Heart right ventricle (tissue), 16 donors: ENCODE results near the gene TNFRSF18. TPM values are rescaled to one million over a fixed set of nuclear protein-coding genes. Genes with fewer than 3 reads are reported as not detected.

Experiments used
- ATAC-seq, 8 donors: fragments of 200-7000 bp; cut with Tn5 transposase; one replicate each; pipeline ENCODE4 v1.9.1; 2020; ENCODE audit warnings: mild to moderate bottlenecking in 8 of 8, moderate library complexity in 8 of 8, moderate number of reproducible peaks in 1 of 8
- DNase-seq, 2 donors: peaks; one replicate each; pipeline ENCODE4 v3.0.0-alpha.2; 2020
- H3K27ac ChIP-seq, 10 donors: fragments of 200-600 bp; sonication (generic) in 2 of 10; one replicate each; pipeline versions ENCODE4 v1.5.0 to v1.8.0; 2020 to 2022; ENCODE audit warnings: mild to moderate bottlenecking in 3 of 10
- H3K27me3 ChIP-seq, 7 donors: fragments of 200-600 bp; one replicate each; pipeline ENCODE4 v1.8.0; 2021 to 2022; ENCODE audit warnings: mild to moderate bottlenecking in 2 of 7
- H3K36me3 ChIP-seq, 9 donors: fragments of 200-600 bp; sonication (generic) in 1 of 9; one replicate each; pipeline versions ENCODE4 v1.5.0 to v1.8.0; 2020 to 2022; ENCODE audit warnings: mild to moderate bottlenecking in 2 of 9
- H3K4me1 ChIP-seq, 9 donors: fragments of 200-600 bp; sonication (generic) in 1 of 9; one replicate each; pipeline versions ENCODE4 v1.5.0 to v1.8.0; 2020 to 2022; ENCODE audit warnings: mild to moderate bottlenecking in 4 of 9
- H3K4me3 ChIP-seq, 10 donors: fragments of 200-600 bp; sonication (generic) in 2 of 10; one replicate each; pipeline versions ENCODE4 v1.5.0 to v1.8.0; 2020 to 2022; ENCODE audit warnings: mild to moderate bottlenecking in 7 of 10, moderate library complexity in 2 of 10
- H3K9me3 ChIP-seq, 11 donors: fragments of 200-600 bp in 10 of 11; sonication (generic) in 2 of 11; one replicate each; pipeline versions ENCODE4 v1.5.0 to v1.8.0; 2013 to 2022; ENCODE audit warnings: mild to moderate bottlenecking in 2 of 11, control low read depth in 1 of 11, moderate library complexity in 1 of 11
- WGBS, 2 donors: extraction: QIAGEN DNeasy Blood & Tissue Kit; methylation state at CpG; one replicate each; pipeline ENCODE4 v1.1.7; 2013; ENCODE audit warnings: inconsistent platforms in 1 of 2; 5-methylcytosine and 5-hydroxymethylcytosine counted together
- intact Hi-C, 10 donors: fragments of 100-400 bp; cut with DNase I; formaldehyde crosslinking; loops; one replicate each; pipeline versions ENCODE4 v1.11.1 to v1.14.2; 2022
- polyA plus RNA-seq, 2 donors: library from polyadenylated mRNA; stranded (reverse); fragments of 200-250 nt; gene quantifications; one replicate each; pipeline ENCODE4 v1.2.3, GENCODE V29; 2013
- total RNA-seq, 10 donors: library from RNA; stranded (reverse); fragmentation: NEBNext Ultra II Directional in 3 of 10; extraction: Animal tissue kit (Norgen Biotek cat#: 25700) in 3 of 10; gene quantifications; one replicate each; pipeline versions ENCODE4 v1.2.1 to v1.2.4, GENCODE V29; 2021 to 2023
- TF ChIP-seq, protein P1 (sequence below), 9 donors: fragments of 200-600 bp; sonication (generic) in 2 of 9; IDR thresholded peaks; one replicate each; pipeline versions ENCODE4 v1.5.0 to v1.8.0; 2021 to 2022; ENCODE audit warnings: antibody characterized with exemption in 9 of 9, mild to moderate bottlenecking in 5 of 9, moderate library complexity in 1 of 9
- donor health status: Arrhythmogenic right ventricular cardiomyopathy.
- donor health status: ischemic (EF 13 %, LVEDD 7.1; RV severe dilation, severe dysfunction).
- donor health status: healthy with polysubstance abuse.
- donor health status: DM: no; HTN: yes; CAD: no.
- donor health status: DM: no; HTN: no; CAD: no.
- donor health status: ischemic (EF 25% LVEDD 6.9; RV normal size, moderate dysfunction).
- donor health status: ischemic (EF 25% LVEDD 5.7; RV mildly dilated, moderate dysfunction).
- donor health status: healthy.
- donor health status: DM: yes; HTN: yes; CAD: no.
- donor health status: Ischemic cardiomyopathy.
- donor health status: ischemic (EF 35%, LVEDD 5.7; RV mildly dilated, moderate dysfunction).
- donor health status: nonischemic (EF 11% LVEDD 7.7; RV severe dilation, severe dysfunction).
- donor health status: DM: yes; HTN: yes; CAD: no.
- donor health status: PGD.
- donor health status: ischemic (EF 29% LVEDD 5.4; RV normal size, mild dysfunction).
- donor health status: nonischemic (EF 23%, LVEDD 6.1; RV moderate dilation, normal function).

TNFRSF18 gene
- total and polyA plus RNA-seq, 12 donors: 0.26 to 1.7 (median 0.38) TPM; not detected in 8

DNA sequence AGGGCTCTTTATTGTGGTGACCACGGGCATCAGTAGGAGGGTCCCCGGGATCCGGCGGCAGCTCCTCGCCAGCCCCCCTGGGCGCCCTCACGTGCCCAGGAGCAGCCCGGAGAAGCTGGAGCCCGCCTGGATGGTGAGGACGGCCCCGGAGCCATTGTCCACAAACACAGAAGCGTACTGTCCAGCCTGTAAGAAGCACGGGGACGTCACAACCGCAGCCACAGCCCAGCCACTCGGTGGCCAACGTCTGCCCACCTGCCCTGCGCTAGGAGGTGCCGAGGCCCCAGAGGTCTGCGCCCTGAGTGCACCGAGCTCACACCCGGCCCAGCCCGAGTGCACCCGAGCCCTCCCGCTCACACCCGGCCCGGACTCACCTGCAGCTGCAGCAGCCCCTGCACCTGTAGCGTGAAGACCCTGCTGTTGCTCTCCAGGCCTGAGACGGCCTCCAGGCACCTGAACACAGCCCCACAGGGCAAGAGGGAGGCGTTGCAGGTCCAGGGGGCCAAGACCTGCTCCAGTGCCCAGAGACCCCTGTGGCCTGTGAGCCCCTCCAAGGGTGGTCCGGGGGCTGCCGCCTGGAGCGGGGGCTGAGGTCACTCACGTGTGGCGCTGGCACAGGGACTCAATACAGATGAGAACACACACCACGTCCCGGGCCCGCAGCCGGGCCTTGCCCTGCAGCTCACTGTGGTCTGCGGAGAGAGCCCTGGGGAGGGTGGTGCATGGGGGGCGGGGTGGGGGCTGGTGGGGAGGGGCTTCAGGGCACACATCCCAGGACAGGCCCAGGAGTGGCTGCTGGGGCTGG, 36.3 kb upstream of the TNFRSF18 start:
- TF ChIP-seq, protein P1, sequence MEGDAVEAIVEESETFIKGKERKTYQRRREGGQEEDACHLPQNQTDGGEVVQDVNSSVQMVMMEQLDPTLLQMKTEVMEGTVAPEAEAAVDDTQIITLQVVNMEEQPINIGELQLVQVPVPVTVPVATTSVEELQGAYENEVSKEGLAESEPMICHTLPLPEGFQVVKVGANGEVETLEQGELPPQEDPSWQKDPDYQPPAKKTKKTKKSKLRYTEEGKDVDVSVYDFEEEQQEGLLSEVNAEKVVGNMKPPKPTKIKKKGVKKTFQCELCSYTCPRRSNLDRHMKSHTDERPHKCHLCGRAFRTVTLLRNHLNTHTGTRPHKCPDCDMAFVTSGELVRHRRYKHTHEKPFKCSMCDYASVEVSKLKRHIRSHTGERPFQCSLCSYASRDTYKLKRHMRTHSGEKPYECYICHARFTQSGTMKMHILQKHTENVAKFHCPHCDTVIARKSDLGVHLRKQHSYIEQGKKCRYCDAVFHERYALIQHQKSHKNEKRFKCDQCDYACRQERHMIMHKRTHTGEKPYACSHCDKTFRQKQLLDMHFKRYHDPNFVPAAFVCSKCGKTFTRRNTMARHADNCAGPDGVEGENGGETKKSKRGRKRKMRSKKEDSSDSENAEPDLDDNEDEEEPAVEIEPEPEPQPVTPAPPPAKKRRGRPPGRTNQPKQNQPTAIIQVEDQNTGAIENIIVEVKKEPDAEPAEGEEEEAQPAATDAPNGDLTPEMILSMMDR (IDR thresholded peaks at IDR 0.05): no peak
- Histone ChIP-seq H3K9me3 (no peaks in the 10 kb centered on the region), H3K36me3 (no peaks in the 10 kb centered on the region), H3K4me3 (no peak overlapping the region), H3K27ac (no peak overlapping the region), H3K4me1 (peaks cover 0 to 11% (median under 1%) of the 10 kb centered on the region in 9 donors), H3K27me3 (peaks cover 19 to 65% (median 61%) of the 10 kb centered on the region in 7 donors)
- DNase-seq (peak in 1 of 2 donors; percentile 14), ATAC-seq (no peak)
- 90 to 91% methylated on average over 40 to 41 of the region's 41 CpGs for WGBS, 2 donors
- intact Hi-C loops: loop anchor here in 2 of 10 donors (10.0 kb wide), 1 partner anchor 118 kb away; no protein-coding TSS in a partner anchor

DNA sequence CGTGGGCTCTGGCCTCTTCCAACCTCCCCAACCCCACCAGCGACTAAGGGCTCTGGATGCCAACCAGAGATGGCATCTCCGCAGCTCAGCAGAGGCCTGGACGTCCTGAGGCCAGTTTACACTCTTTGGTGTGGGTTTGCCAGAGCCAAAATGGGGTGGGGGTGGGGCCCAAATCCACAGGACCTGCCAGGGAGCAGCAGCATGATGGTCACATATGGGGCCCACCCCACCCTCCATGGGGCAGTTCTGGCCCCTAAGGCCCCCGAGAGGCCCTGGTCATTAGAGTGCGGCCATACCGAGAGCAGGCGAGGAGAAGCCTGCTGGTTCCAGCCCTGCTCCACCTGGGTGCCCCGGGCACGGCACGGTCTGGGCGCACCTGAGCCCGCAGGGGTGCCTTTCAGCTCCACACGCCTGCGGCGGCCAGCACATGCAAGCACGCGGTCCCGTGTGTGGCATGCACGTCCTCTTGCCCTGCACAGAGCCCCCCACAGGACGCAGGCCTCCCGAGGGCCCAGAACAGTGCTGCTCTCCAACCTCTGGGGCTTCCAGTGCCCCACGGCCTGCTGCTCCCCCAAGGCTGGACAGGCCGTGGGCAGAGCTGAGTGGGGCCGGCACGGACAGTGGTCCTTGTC, 35.3 kb upstream of the TNFRSF18 start:
- H3K36me3 ChIP-seq: no peaks in the 10 kb centered on the region
- TF ChIP-seq, protein P1 (IDR thresholded peaks at IDR 0.05): no peak
- H3K4me1 ChIP-seq: peaks cover 0 to 20% (median 10%) of the 10 kb centered on the region in 9 donors
- WGBS, 2 donors: 88 to 90% methylated on average over 24 to 26 of the region's 26 CpGs
- intact Hi-C loops: loop anchor here in 2 of 10 donors (10.0 kb wide), 1 partner anchor 117 kb away; no protein-coding TSS in a partner anchor
- peak in 1 of 2 donors; percentile 6 for DNase-seq
- no peak for ATAC-seq
- H3K27ac ChIP-seq: no peak overlapping the region
- H3K27me3 ChIP-seq: peaks cover 15 to 61% (median 55%) of the 10 kb centered on the region in 7 donors
- no peak overlapping the region for H3K4me3 ChIP-seq
- no peaks in the 10 kb centered on the region for H3K9me3 ChIP-seq

DNA sequence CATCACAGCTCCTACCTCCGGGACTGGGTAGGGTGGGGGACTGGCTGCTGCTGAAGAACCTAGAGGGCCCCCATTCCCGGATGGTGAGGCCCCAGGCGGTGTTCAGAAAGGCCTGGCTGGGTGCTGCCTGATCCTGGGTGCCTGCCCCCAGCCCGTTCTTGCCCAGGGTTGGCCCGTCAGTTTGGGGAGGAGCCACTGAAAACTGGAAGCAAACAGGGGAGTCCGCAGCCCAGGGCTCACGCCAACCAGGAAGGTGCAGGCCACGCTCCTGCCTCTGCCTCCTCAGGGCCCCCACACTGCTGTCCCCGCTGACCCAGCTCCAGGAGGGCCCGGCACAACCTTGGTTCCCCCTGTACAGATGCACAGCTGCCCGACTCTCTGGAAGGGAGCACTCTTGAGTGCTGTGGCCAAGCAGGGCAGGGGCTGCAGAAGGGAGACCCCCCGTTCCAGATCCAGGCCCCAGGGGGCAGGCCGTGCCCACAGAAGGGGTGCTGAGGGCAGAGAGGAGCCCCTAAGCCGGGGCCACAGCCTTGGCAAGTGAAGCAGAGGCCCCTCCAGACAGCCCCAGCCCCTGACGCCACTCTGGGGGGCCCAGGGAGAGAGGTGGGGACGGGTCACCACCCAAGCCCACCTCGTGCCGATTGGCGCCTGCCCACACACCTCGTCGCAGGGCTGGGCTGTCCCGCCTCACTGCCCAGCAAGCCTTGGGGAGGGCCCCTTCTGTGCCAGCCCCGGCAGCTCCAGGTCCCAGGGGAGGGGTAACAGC, 34.6 kb upstream of the TNFRSF18 start:
- H3K27me3 ChIP-seq: peaks cover 13 to 55% (median 50%) of the 10 kb centered on the region in 7 donors
- intact Hi-C loops: loop anchor here in 2 of 10 donors (10.0 kb wide), 1 partner anchor 116 kb away; no protein-coding TSS in a partner anchor
- H3K27ac ChIP-seq: no peak overlapping the region
- no peak overlapping the region for H3K4me3 ChIP-seq
- no peak for DNase-seq
- H3K9me3 ChIP-seq: no peaks in the 10 kb centered on the region
- ATAC-seq: no peak
- TF ChIP-seq, protein P1 (IDR thresholded peaks at IDR 0.05): no peak
- no peaks in the 10 kb centered on the region for H3K36me3 ChIP-seq
- peaks cover 0 to 24% (median 11%) of the 10 kb centered on the region in 9 donors for H3K4me1 ChIP-seq
- 51 to 55% methylated on average over 21 to 23 of the region's 23 CpGs for WGBS, 2 donors

DNA sequence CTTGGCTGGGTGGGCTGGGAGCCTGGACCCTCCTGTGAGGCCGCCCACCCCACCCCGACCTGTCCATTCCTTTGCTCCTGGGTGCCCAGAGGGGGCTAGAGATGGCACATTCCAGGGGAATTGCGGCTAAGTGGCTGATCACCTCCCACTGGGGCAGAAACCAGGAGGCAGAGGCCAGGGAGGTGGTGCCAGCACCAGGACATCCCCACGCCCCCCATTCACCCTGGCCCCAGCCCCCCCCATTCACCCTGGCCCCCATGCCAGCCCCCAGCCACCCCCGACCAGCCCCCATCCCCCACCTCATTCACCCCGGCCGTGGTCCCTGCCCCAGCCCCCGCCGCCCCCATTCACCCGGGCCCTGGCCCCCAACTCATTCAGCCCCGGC, 33.9 kb upstream of the TNFRSF18 start:
- 35 to 54% methylated on average over 10 to 11 of the region's 11 CpGs for WGBS, 2 donors
- TF ChIP-seq, protein P1 (IDR thresholded peaks at IDR 0.05): no peak
- Histone ChIP-seq H3K36me3 (no peaks in the 10 kb centered on the region), H3K27me3 (peaks cover 6 to 48% (median 44%) of the 10 kb centered on the region in 7 donors), H3K4me1 (peaks cover 0 to 24% (median 11%) of the 10 kb centered on the region in 9 donors), H3K4me3 (no peak overlapping the region), H3K27ac (no peak overlapping the region), H3K9me3 (no peaks in the 10 kb centered on the region)
- no peak for ATAC-seq
- intact Hi-C loops: loop anchor here in 2 of 10 donors (10.0 kb wide), 1 partner anchor 116 kb away; no protein-coding TSS in a partner anchor
- no peak for DNase-seq
